ENCODE results near the gene SHISA2. TPM values are rescaled to one million over a fixed set of nuclear protein-coding genes. Genes with fewer than 3 reads are reported as not detected.

SHISA2 gene
- total and polyA plus RNA-seq, 2 donors (not counting 1 experiment from before 2014, with no cell fraction given), result under 0.01 to 0.02 TPM

DNA sequence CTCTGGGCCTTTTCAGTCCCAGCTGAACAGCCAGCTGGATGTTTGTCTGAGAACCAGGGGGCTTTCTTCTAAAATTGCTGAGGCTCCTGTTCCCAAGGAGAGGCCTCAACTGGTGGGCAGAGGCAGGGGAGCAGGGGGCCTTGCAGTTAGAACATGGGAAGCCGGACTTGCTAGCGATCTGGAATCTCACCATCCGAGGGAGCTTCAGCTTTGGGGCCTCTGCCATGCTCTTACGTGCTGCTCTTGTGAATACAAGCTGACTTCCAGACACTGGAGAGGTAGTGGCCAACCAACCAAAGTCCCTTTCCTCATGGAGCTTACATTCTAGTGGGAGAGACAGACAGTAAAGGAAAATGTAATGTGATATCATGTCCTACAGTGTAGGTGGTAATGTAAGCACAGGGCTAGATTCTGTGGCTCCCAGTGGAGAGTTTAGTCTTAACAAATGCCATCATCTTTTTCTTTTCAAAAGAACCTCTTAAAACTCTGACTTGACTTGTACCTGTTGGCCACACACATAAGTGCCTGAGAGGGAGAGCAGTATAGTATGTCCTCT is 22.2 kb downstream of the SHISA2 start:
- H3K27me3 ChIP-seq (ENCODE audit: control insufficient read depth, insufficient read depth, low read length), result no peaks in the 10 kb centered on the region
- no peaks in the 10 kb centered on the region for H3K4me1 ChIP-seq (ENCODE audit: control insufficient read depth, extremely low read depth, insufficient read depth, low read length)
- no peak overlapping the region for H2AFZ ChIP-seq (ENCODE audit: low read length)
- no peak overlapping the region for H3K4me3 ChIP-seq (replicated peaks in 1 of 4; ENCODE audit: control extremely low read depth in 1 of 4, insufficient read depth in 1 of 4, low read depth in 3 of 4, low read length in 4 of 4)
- no peak overlapping the region for H3K27ac ChIP-seq (ENCODE audit: insufficient read depth, low read length)
- TF ChIP-seq EZH2 (IDR thresholded peaks at IDR 0.05; ENCODE audit: low read length, missing control alignments), result no peak
- TF ChIP-seq, protein P1, sequence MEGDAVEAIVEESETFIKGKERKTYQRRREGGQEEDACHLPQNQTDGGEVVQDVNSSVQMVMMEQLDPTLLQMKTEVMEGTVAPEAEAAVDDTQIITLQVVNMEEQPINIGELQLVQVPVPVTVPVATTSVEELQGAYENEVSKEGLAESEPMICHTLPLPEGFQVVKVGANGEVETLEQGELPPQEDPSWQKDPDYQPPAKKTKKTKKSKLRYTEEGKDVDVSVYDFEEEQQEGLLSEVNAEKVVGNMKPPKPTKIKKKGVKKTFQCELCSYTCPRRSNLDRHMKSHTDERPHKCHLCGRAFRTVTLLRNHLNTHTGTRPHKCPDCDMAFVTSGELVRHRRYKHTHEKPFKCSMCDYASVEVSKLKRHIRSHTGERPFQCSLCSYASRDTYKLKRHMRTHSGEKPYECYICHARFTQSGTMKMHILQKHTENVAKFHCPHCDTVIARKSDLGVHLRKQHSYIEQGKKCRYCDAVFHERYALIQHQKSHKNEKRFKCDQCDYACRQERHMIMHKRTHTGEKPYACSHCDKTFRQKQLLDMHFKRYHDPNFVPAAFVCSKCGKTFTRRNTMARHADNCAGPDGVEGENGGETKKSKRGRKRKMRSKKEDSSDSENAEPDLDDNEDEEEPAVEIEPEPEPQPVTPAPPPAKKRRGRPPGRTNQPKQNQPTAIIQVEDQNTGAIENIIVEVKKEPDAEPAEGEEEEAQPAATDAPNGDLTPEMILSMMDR (conservative IDR thresholded peaks at IDR 0.05 in 1 of 2, IDR thresholded peaks at IDR 0.05 in 1 of 2; ENCODE audit: low read depth in 1 of 2, low read length in 2 of 2), result no peak
- DNase-seq (ENCODE audit: low read depth in 2 of 2), result no peak
- no peak overlapping the region for H3K4me2 ChIP-seq (ENCODE audit: extremely low read depth, insufficient read depth, low read length)
- H4K20me1 ChIP-seq (ENCODE audit: control insufficient read depth, extremely low read depth, insufficient read depth, low read length), result no peaks in the 10 kb centered on the region
- H3K36me3 ChIP-seq (ENCODE audit: control insufficient read depth, insufficient read depth, low read length), result no peaks in the 10 kb centered on the region
- H3K9ac ChIP-seq (ENCODE audit: insufficient read depth, low read length), result no peak overlapping the region
- no peaks in the 10 kb centered on the region for H3K9me3 ChIP-seq (ENCODE audit: control insufficient read depth, insufficient read depth, low read depth, low read length)
- H3K79me2 ChIP-seq (ENCODE audit: control insufficient read depth, insufficient read depth, low read length), result no peaks in the 10 kb centered on the region

- no peaks in the 10 kb centered on the region for H4K20me1 ChIP-seq (ENCODE audit: control insufficient read depth, extremely low read depth, insufficient read depth, low read length)
- no peak overlapping the region for H2AFZ ChIP-seq (ENCODE audit: low read length)
- DNase-seq (ENCODE audit: low read depth in 2 of 2), result no peak
These were observed 25.6 kb downstream of the SHISA2 start for GRCh38 chr13:26026211-26026610.

DNA sequence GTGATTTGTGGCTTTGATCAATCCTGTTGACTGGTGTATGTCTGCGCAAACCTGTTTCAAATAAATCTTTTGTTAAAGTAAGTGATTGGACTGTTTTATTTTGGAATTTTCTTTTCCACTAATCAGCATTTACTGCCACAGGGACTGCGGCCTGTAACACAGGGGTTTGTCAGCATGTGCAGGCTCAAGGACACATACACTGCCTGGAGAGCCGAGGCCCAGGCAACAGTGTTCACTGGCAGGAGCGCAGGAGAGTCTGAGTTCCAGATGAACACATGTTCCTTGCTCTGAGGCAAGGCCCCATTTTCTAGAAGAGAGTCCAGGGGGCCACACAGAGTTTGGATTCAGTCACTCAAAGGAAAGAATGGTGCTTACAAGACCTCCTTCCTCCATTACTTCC is 26.0 kb downstream of the SHISA2 start:
- Histone ChIP-seq H4K20me1 (ENCODE audit: control insufficient read depth, extremely low read depth, insufficient read depth, low read length) (no peaks in the 10 kb centered on the region), H3K9ac (ENCODE audit: insufficient read depth, low read length) (no peak overlapping the region), H3K4me2 (ENCODE audit: extremely low read depth, insufficient read depth, low read length) (no peak overlapping the region), H3K27me3 (ENCODE audit: control insufficient read depth, insufficient read depth, low read length) (no peaks in the 10 kb centered on the region), H3K36me3 (ENCODE audit: control insufficient read depth, insufficient read depth, low read length) (no peaks in the 10 kb centered on the region), H2AFZ (ENCODE audit: low read length) (no peak overlapping the region), H3K4me3 (replicated peaks in 1 of 4; ENCODE audit: control extremely low read depth in 1 of 4, insufficient read depth in 1 of 4, low read depth in 3 of 4, low read length in 4 of 4) (no peak overlapping the region), H3K79me2 (ENCODE audit: control insufficient read depth, insufficient read depth, low read length) (no peaks in the 10 kb centered on the region), H3K9me3 (ENCODE audit: control insufficient read depth, insufficient read depth, low read depth, low read length) (no peaks in the 10 kb centered on the region), H3K4me1 (ENCODE audit: control insufficient read depth, extremely low read depth, insufficient read depth, low read length) (no peaks in the 10 kb centered on the region), H3K27ac (ENCODE audit: insufficient read depth, low read length) (no peak overlapping the region)
- DNase-seq (ENCODE audit: low read depth in 2 of 2), result no peak
- no peak for TF ChIP-seq EZH2 (IDR thresholded peaks at IDR 0.05; ENCODE audit: low read length, missing control alignments)
- TF ChIP-seq, protein P1 (conservative IDR thresholded peaks at IDR 0.05 in 1 of 2, IDR thresholded peaks at IDR 0.05 in 1 of 2; ENCODE audit: low read depth in 1 of 2, low read length in 2 of 2), result no peak

More at GRCh38 chr13:26026211-26026610, 25.6 kb downstream of the SHISA2 start:
- Histone ChIP-seq H3K36me3 (ENCODE audit: control insufficient read depth, insufficient read depth, low read length) (no peaks in the 10 kb centered on the region), H3K27me3 (ENCODE audit: control insufficient read depth, insufficient read depth, low read length) (no peaks in the 10 kb centered on the region), H3K9me3 (ENCODE audit: control insufficient read depth, insufficient read depth, low read depth, low read length) (no peaks in the 10 kb centered on the region), H3K27ac (ENCODE audit: insufficient read depth, low read length) (no peak overlapping the region), H3K4me3 (replicated peaks in 1 of 4; ENCODE audit: control extremely low read depth in 1 of 4, insufficient read depth in 1 of 4, low read depth in 3 of 4, low read length in 4 of 4) (no peak overlapping the region), H3K9ac (ENCODE audit: insufficient read depth, low read length) (no peak overlapping the region), H3K4me2 (ENCODE audit: extremely low read depth, insufficient read depth, low read length) (no peak overlapping the region), H3K4me1 (ENCODE audit: control insufficient read depth, extremely low read depth, insufficient read depth, low read length) (no peaks in the 10 kb centered on the region), H3K79me2 (ENCODE audit: control insufficient read depth, insufficient read depth, low read length) (no peaks in the 10 kb centered on the region)
- TF ChIP-seq, protein P1 (conservative IDR thresholded peaks at IDR 0.05 in 1 of 2, IDR thresholded peaks at IDR 0.05 in 1 of 2; ENCODE audit: low read depth in 1 of 2, low read length in 2 of 2), result no peak
